K562 (cell line): Measurements from ENCODE around the gene ADGRL3.

Source experiments
- ARNT ChIP-seq, 2 experiments: fragments of 450-650 bp; IDR thresholded peaks; 2 replicates each; pipeline ENCODE4 v1.6.1; 2016; ENCODE audit warnings: mild to moderate bottlenecking in 1 of 2
- HCFC1 ChIP-seq: IDR thresholded peaks from 2 replicates; pipeline ENCODE4 v1.6.1; 2012; ENCODE audit warnings: low read depth, low read length, improper control_type of control experiment
- MAFK ChIP-seq: IDR thresholded peaks from 2 replicates; pipeline ENCODE4 v1.6.1; 2011; ENCODE audit warnings: low read length, improper control_type of control experiment
- POLR2A ChIP-seq: fragments of 450-650 bp; conservative IDR thresholded peaks from 2 replicates; pipeline ENCODE4 v1.6.1; 2016
- RB1 ChIP-seq: fragments of 450-650 bp; IDR thresholded peaks from 2 replicates; pipeline ENCODE4 v1.6.1; 2017; ENCODE audit warnings: low read depth, mild to moderate bottlenecking
- RNF2 ChIP-seq: sonication (generic); IDR thresholded peaks from 2 replicates; pipeline ENCODE4 v1.6.1; 2016
- ZFP91 ChIP-seq: sonication (generic); formaldehyde crosslinking; IDR thresholded peaks from 2 replicates; pipeline ENCODE4 v1.8.0; 2022; ENCODE audit warnings: mild to moderate bottlenecking, missing genetic modification reagents
- ZNF174 ChIP-seq: fragments of 250-450 bp; sonication (Bioruptor Pico); IDR thresholded peaks from 2 replicates; pipeline ENCODE4 v1.4.0; 2020; ENCODE audit warnings: mild to moderate bottlenecking
- ZNF639 ChIP-seq, 2 experiments: fragments of 200-800 bp in 1 of 2; sonication (Bioruptor generic) in 1 of 2; sonication (generic) in 1 of 2; formaldehyde crosslinking in 1 of 2; IDR thresholded peaks in 1 of 2; conservative IDR thresholded peaks in 1 of 2; 2 replicates each; pipeline versions ENCODE4 v1.5.0 to v1.6.1; 2016 to 2020; ENCODE audit warnings: missing compliant biosample characterization in 1 of 2, missing genetic modification characterization in 1 of 2, missing genetic modification reagents in 1 of 2
- TF ChIP-seq, protein P1 (sequence below), 3 experiments: IDR thresholded peaks in 2 of 3; conservative IDR thresholded peaks in 1 of 3; 2 replicates each; pipeline ENCODE4 v1.5.1; 2011 to 2012; ENCODE audit warnings: low read length in 3 of 3, mild to moderate bottlenecking in 3 of 3, control low read depth in 2 of 3, improper control_type of control experiment in 1 of 3, inconsistent platforms in 1 of 3, low read depth in 1 of 3, mixed read lengths in 1 of 3, moderate library complexity in 1 of 3; ENCODE audit not compliant: insufficient read depth in 2 of 3
- TF ChIP-seq, protein P2 (sequence below): fragments of 250-450 bp; sonication (Bioruptor Pico); IDR thresholded peaks from 2 replicates; pipeline ENCODE4 v1.8.0; 2022; ENCODE audit warnings: inconsistent platforms

DNA sequence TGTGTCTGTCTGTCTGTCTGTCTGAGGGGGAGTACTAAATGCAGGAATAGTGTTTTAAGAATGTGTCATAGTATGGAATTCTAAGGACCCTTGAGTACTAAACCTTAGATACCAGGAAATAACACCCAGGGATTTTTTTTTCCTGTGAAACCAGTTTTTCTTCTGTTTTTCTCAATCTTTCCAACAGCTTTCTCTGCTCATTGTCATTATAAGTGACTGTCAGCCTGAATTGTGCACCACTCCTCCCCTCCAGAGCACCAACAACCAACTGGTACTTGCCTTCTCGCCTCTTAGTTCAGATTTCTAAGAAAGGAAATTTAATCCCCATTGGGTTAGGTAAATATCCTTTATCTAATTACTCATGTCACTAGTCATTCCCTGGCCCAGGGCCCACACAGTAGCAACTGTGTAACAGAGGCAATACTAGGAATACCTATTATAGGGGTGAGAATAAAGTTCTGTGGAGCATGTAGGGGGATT is 320.6 kb downstream of the ADGRL3 start:
- TF ChIP-seq POLR2A, result no peak
- no peak for TF ChIP-seq MAFK
- TF ChIP-seq ZNF639 (CRISPR knock-in tag; conservative IDR thresholded peaks at IDR 0.05 in 1 of 2, IDR thresholded peaks at IDR 0.05 in 1 of 2), result no peak
- TF ChIP-seq, protein P1, sequence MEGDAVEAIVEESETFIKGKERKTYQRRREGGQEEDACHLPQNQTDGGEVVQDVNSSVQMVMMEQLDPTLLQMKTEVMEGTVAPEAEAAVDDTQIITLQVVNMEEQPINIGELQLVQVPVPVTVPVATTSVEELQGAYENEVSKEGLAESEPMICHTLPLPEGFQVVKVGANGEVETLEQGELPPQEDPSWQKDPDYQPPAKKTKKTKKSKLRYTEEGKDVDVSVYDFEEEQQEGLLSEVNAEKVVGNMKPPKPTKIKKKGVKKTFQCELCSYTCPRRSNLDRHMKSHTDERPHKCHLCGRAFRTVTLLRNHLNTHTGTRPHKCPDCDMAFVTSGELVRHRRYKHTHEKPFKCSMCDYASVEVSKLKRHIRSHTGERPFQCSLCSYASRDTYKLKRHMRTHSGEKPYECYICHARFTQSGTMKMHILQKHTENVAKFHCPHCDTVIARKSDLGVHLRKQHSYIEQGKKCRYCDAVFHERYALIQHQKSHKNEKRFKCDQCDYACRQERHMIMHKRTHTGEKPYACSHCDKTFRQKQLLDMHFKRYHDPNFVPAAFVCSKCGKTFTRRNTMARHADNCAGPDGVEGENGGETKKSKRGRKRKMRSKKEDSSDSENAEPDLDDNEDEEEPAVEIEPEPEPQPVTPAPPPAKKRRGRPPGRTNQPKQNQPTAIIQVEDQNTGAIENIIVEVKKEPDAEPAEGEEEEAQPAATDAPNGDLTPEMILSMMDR (IDR thresholded peaks at IDR 0.05 in 2 of 3, conservative IDR thresholded peaks at IDR 0.05 in 1 of 3; ENCODE audit: insufficient read depth in 2 of 3, low read depth in 1 of 3, low read length in 3 of 3), result no peak
- no peak for TF ChIP-seq ARNT (IDR thresholded peaks at IDR 0.05)
- no peak for TF ChIP-seq ZNF174 (CRISPR knock-in tag)
- TF ChIP-seq RB1, result no peak
- no peak for TF ChIP-seq ZFP91
- TF ChIP-seq, protein P2, sequence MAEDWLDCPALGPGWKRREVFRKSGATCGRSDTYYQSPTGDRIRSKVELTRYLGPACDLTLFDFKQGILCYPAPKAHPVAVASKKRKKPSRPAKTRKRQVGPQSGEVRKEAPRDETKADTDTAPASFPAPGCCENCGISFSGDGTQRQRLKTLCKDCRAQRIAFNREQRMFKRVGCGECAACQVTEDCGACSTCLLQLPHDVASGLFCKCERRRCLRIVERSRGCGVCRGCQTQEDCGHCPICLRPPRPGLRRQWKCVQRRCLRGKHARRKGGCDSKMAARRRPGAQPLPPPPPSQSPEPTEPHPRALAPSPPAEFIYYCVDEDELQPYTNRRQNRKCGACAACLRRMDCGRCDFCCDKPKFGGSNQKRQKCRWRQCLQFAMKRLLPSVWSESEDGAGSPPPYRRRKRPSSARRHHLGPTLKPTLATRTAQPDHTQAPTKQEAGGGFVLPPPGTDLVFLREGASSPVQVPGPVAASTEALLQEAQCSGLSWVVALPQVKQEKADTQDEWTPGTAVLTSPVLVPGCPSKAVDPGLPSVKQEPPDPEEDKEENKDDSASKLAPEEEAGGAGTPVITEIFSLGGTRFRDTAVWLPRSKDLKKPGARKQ (CRISPR knock-in tag), result no peak
- no peak for TF ChIP-seq RNF2
- no peak for TF ChIP-seq HCFC1
